Measurements from ENCODE around the gene APOBEC3H.
"Not testable (repeated sequence)": the region's sequence is repeated elsewhere in the genome, so short reads cannot be mapped to it uniquely, and the experiment has no call there.

APOBEC3H gene

GRCh38 chr22:39097098-39098020 lies at the start of gene APOBEC3H:
Gene APOBEC3H (plus strand): TSS chr22:39097244. CDS start chr22:39100279, 3,035 bp downstream.
- DNase-seq = no peak

GRCh38 chr22:39049486-39049885 lies 47.6 kb upstream of the APOBEC3H start:
- DNase-seq = not testable (repeated sequence)

- DNase-seq = not testable (repeated sequence)
Observed at GRCh38 chr22:39051844-39052495, 45.1 kb upstream of the APOBEC3H start.

GRCh38 chr22:39055658-39056057 lies 41.4 kb upstream of the APOBEC3H start:
- DNase-seq = no peak

GRCh38 chr22:39061290-39061689 lies 35.8 kb upstream of the APOBEC3H start:
- DNase-seq = not testable (repeated sequence)

- not testable (repeated sequence) for DNase-seq
Observed at GRCh38 chr22:39061951-39062350, 35.1 kb upstream of the APOBEC3H start.

- not testable (repeated sequence) for DNase-seq
Observed at GRCh38 chr22:39063904-39064303, 33.1 kb upstream of the APOBEC3H start.

- DNase-seq = not testable (repeated sequence)
Observed at GRCh38 chr22:39066442-39067276, 30.4 kb upstream of the APOBEC3H start.

GRCh38 chr22:39068033-39068785 lies 28.8 kb upstream of the APOBEC3H start:
- DNase-seq = no peak

GRCh38 chr22:39070186-39070585 lies 26.9 kb upstream of the APOBEC3H start:
- no peak for DNase-seq

- DNase-seq = not testable (repeated sequence)
Observed at GRCh38 chr22:39072581-39072981, 24.5 kb upstream of the APOBEC3H start.

- no peak for DNase-seq
Observed at GRCh38 chr22:39073981-39074380, 23.1 kb upstream of the APOBEC3H start.

- DNase-seq = not testable (repeated sequence)
Observed at GRCh38 chr22:39076155-39077025, 20.7 kb upstream of the APOBEC3H start.

- not testable (repeated sequence) for DNase-seq
Observed at GRCh38 chr22:39077026-39077840, 19.8 kb upstream of the APOBEC3H start, which contains the start of gene APOBEC3G. Gene APOBEC3G (plus strand): TSS chr22:39077275. CDS start chr22:39077362, 87 bp downstream.

- not testable (repeated sequence) for DNase-seq
Observed at GRCh38 chr22:39077912-39078311, 19.1 kb upstream of the APOBEC3H start.

- no peak for DNase-seq
Observed at GRCh38 chr22:39078329-39078728, 18.7 kb upstream of the APOBEC3H start.

GRCh38 chr22:39079054-39079637 lies 17.9 kb upstream of the APOBEC3H start:
- DNase-seq = not testable (repeated sequence)

GRCh38 chr22:39080052-39080762 lies 16.8 kb upstream of the APOBEC3H start:
- DNase-seq = no peak

- DNase-seq = no peak
Observed at GRCh38 chr22:39081016-39081415, 16.0 kb upstream of the APOBEC3H start.

All from NCI-H2171 (cell line).